ENCODE data around the gene UBR1.
"Not testable (repeated sequence)": the region's sequence is repeated elsewhere in the genome, so short reads cannot be mapped to it uniquely, and the experiment has no call there.

DNA sequence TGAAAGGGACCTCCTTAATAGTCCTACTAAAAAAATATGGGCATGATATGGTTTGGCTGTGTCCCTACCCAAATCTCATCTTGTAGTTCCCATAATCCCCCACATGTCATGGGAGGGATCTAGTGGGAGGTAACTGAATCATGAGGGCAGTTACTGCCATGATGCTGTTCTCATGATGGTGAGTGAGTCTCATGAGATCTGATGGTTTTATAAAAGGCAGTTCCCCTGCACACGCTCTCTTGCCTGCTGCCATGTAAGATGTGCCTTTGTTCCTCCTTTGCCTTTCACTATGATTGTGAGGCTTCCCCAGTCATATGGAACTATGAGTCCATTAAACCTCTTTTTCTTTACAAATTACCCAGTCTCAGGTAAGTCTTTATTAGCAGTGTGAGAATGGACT, 211.9 kb downstream of the UBR1 start:
- TF ChIP-seq CTCF, POLR2A (IDR thresholded peaks at IDR 0.05): not testable (repeated sequence)
